Hepatocyte (in vitro differentiated cells): ENCODE results near the gene MTF2. TPM values are rescaled to one million over a fixed set of nuclear protein-coding genes. Genes with fewer than 3 reads are reported as not detected.

ENCODE experiments used
- DNase-seq: peaks from one replicate; pipeline ENCODE4 v3.0.0-alpha.2; 2016; ENCODE audit warnings: low spot score
- H2AFZ ChIP-seq: fragments of 200-600 bp; sonication (generic); 2 replicates; pipeline ENCODE4 v1.6.0; 2016; ENCODE audit warnings: antibody characterized with exemption, mild to moderate bottlenecking
- H3K27ac ChIP-seq: fragments of 200-600 bp; sonication (generic); 2 replicates; pipeline ENCODE4 v1.5.1; 2016; ENCODE audit warnings: mild to moderate bottlenecking
- H3K27me3 ChIP-seq: fragments of 200-600 bp; sonication (generic); 2 replicates; pipeline ENCODE4 v1.6.1; 2016
- H3K36me3 ChIP-seq: fragments of 200-600 bp; sonication (generic); replicated peaks from 2 replicates; pipeline ENCODE4 v1.5.1; 2016; ENCODE audit warnings: low read depth; ENCODE audit not compliant: insufficient read depth
- H3K4me1 ChIP-seq: fragments of 200-600 bp; sonication (generic); 2 replicates; pipeline ENCODE4 v1.5.1; 2016; ENCODE audit warnings: mild to moderate bottlenecking, moderate library complexity; ENCODE audit not compliant: insufficient read depth
- H3K4me2 ChIP-seq: fragments of 200-600 bp; sonication (generic); 2 replicates; pipeline ENCODE4 v1.6.0; 2016
- H3K4me3 ChIP-seq: fragments of 200-600 bp; sonication (generic); 2 replicates; pipeline ENCODE4 v1.5.1; 2016; ENCODE audit warnings: mild to moderate bottlenecking
- H3K79me2 ChIP-seq: fragments of 200-600 bp; sonication (generic); 2 replicates; pipeline ENCODE4 v1.6.0; 2017; ENCODE audit warnings: mild to moderate bottlenecking
- H3K9me2 ChIP-seq: fragments of 200-600 bp; sonication (generic); replicated peaks from 2 replicates; pipeline ENCODE4 v1.6.0; 2017; ENCODE audit warnings: mild to moderate bottlenecking; ENCODE audit not compliant: insufficient read depth
- H3K9me3 ChIP-seq: fragments of 200-600 bp; sonication (generic); 2 replicates; pipeline ENCODE4 v1.5.1; 2016; ENCODE audit warnings: low read depth, mild to moderate bottlenecking
- H4K20me1 ChIP-seq: fragments of 200-600 bp; sonication (generic); 2 replicates; pipeline ENCODE4 v1.6.0; 2016; ENCODE audit warnings: mild to moderate bottlenecking; ENCODE audit not compliant: insufficient read depth, poor library complexity, severe bottlenecking
- CTCF ChIP-seq: fragments of 200-600 bp; sonication (generic); IDR thresholded peaks from 2 replicates; pipeline ENCODE4 v1.5.1; 2016; ENCODE audit warnings: antibody characterized with exemption, mild to moderate bottlenecking; ENCODE audit not compliant: poor library complexity
- EZH2 ChIP-seq: fragments of 200-600 bp; sonication (generic); IDR thresholded peaks from 2 replicates; pipeline ENCODE4 v1.6.1; 2016; ENCODE audit warnings: antibody characterized with exemption, mild to moderate bottlenecking, borderline replicate concordance
- EZH2phosphoT487 ChIP-seq: fragments of 200-600 bp; sonication (generic); IDR thresholded peaks from one replicate; pipeline ENCODE4 v1.6.1; 2018; ENCODE audit warnings: antibody characterized with exemption, mild to moderate bottlenecking, low read depth, moderate library complexity; ENCODE audit not compliant: unreplicated experiment, severe bottlenecking
- WGBS: methylation state at CpG from one replicate; pipeline ENCODE4 v1.1.6; 2016; ENCODE audit warnings: low lambda C conversion rate; ENCODE audit errors: missing lambda C conversion rate; 5-methylcytosine and 5-hydroxymethylcytosine counted together
- polyA plus RNA-seq: library from polyadenylated mRNA; unstranded; fragments of >200 nt; fragmentation: Nextera tagmentation; extraction: Ambion mirVana; gene quantifications from 2 replicates; pipeline ENCODE4 v1.2.1, GENCODE V29; 2016
- total RNA-seq: library from RNA; depleted of rRNA; stranded (reverse); fragments of >200 nt; gene quantifications from 2 replicates; pipeline ENCODE4 v1.2.3, GENCODE V29; 2014

Gene MTF2
- total and polyA plus RNA-seq, 2 experiments from 2014 or later: 29.7 to 37.7 TPM

- Histone ChIP-seq H3K36me3 (no peaks in the 10 kb centered on the region), H3K27ac (no peak overlapping the region), H3K4me1 (no peaks in the 10 kb centered on the region), H3K27me3 (no peaks in the 10 kb centered on the region), H3K4me3 (no peak overlapping the region), H3K9me2 (no peaks in the 10 kb centered on the region), H2AFZ (no peak overlapping the region), H3K9me3 (no peaks in the 10 kb centered on the region), H3K79me2 (peaks cover 2% of the 10 kb centered on the region), H3K4me2 (no peak overlapping the region), H4K20me1 (no peaks in the 10 kb centered on the region)
- TF ChIP-seq CTCF (no peak), EZH2 (no peak), EZH2phosphoT487 (no peak)
- WGBS: 88% methylated on average over 1 of the region's 1 CpG
- no peak for DNase-seq
These were observed 61.0 kb downstream of the MTF2 start for GRCh38 chr1:93140106-93140505.

- no peaks in the 10 kb centered on the region for H3K9me3 ChIP-seq
- H4K20me1 ChIP-seq: no peaks in the 10 kb centered on the region
These were observed 63.1 kb downstream of the MTF2 start for GRCh38 chr1:93142161-93142560.

GRCh38 chr1:93143136-93143535 is 64.1 kb downstream of the MTF2 start:
- Histone ChIP-seq H3K79me2 (peaks cover 2% of the 10 kb centered on the region), H2AFZ (no peak overlapping the region), H3K27me3 (no peaks in the 10 kb centered on the region), H4K20me1 (no peaks in the 10 kb centered on the region), H3K36me3 (no peaks in the 10 kb centered on the region), H3K4me3 (no peak overlapping the region), H3K9me3 (no peaks in the 10 kb centered on the region), H3K27ac (no peak overlapping the region), H3K4me1 (no peaks in the 10 kb centered on the region), H3K4me2 (no peak overlapping the region), H3K9me2 (no peaks in the 10 kb centered on the region)
- DNase-seq: no peak
- no peak for TF ChIP-seq EZH2phosphoT487
- no peak for TF ChIP-seq EZH2
- TF ChIP-seq CTCF: no peak
- 97% methylated on average over 1 of the region's 1 CpG for WGBS

More at GRCh38 chr1:93142161-93142560, 63.1 kb downstream of the MTF2 start:
- Histone ChIP-seq H3K4me2 (no peak overlapping the region), H3K36me3 (no peaks in the 10 kb centered on the region), H2AFZ (no peak overlapping the region), H3K4me3 (no peak overlapping the region), H3K9me2 (no peaks in the 10 kb centered on the region), H3K79me2 (peaks cover 2% of the 10 kb centered on the region), H3K4me1 (no peaks in the 10 kb centered on the region), H3K27ac (no peak overlapping the region), H3K27me3 (no peaks in the 10 kb centered on the region)
- DNase-seq: no peak
- WGBS: 100% methylated on average over 2 of the region's 2 CpGs
- no peak for TF ChIP-seq EZH2phosphoT487
- no peak for TF ChIP-seq CTCF
- TF ChIP-seq EZH2: no peak

- 97% methylated on average over 4 of the region's 4 CpGs for WGBS
These were observed 64.7 kb downstream of the MTF2 start for GRCh38 chr1:93143769-93144168.

More at GRCh38 chr1:93143769-93144168, 64.7 kb downstream of the MTF2 start:
- H3K79me2 ChIP-seq: peaks cover 2% of the 10 kb centered on the region
- no peak overlapping the region for H2AFZ ChIP-seq
- H3K4me1 ChIP-seq: no peaks in the 10 kb centered on the region
- H3K27me3 ChIP-seq: no peaks in the 10 kb centered on the region
- H3K9me3 ChIP-seq: no peaks in the 10 kb centered on the region
- H4K20me1 ChIP-seq: no peaks in the 10 kb centered on the region
- H3K36me3 ChIP-seq: no peaks in the 10 kb centered on the region
- no peak overlapping the region for H3K4me2 ChIP-seq
- no peak overlapping the region for H3K27ac ChIP-seq
- no peak overlapping the region for H3K4me3 ChIP-seq
- no peaks in the 10 kb centered on the region for H3K9me2 ChIP-seq
- TF ChIP-seq CTCF (no peak), EZH2phosphoT487 (no peak), EZH2 (no peak)
- DNase-seq: no peak
